NT2/D1 (cell line): Measurements from ENCODE around the gene EFCAB9.

ENCODE experiments used
- SUZ12 ChIP-seq: IDR thresholded peaks from 2 replicates; pipeline ENCODE4 v1.6.1; 2011; ENCODE audit not compliant: insufficient read length, insufficient read depth; ENCODE audit errors: extremely low read depth
- ZNF274 ChIP-seq: IDR thresholded peaks from 2 replicates; pipeline ENCODE4 v1.6.1; 2011; ENCODE audit warnings: mild to moderate bottlenecking, low read depth, low read length

- no peak for TF ChIP-seq ZNF274
- TF ChIP-seq SUZ12, result no peak
Observed at GRCh38 chr5:172164769-172165212, 29.2 kb upstream of the EFCAB9 start.
